Keratinocyte (primary cell): ENCODE data around the gene LDLRAD4. TPM values are rescaled to one million over a fixed set of nuclear protein-coding genes. Genes with fewer than 3 reads are reported as not detected.

ENCODE experiments used
- DNase-seq: peaks from one replicate; pipeline ENCODE4 v3.0.0-alpha.2; 2011; ENCODE audit warnings: low read depth, missing footprints, low spot score
- FAIRE-seq: peaks from 2 replicates; lab custom pipeline; 2011; peaks lifted over from hg19 to GRCh38; lab: Jason Lieb, UNC
- H2AFZ ChIP-seq: 2 replicates; pipeline ENCODE4 v1.6.0; 2012; ENCODE audit warnings: low read length, control low read depth, inconsistent platforms; ENCODE audit not compliant: control insufficient read depth
- H3K27ac ChIP-seq: 2 replicates; pipeline ENCODE4 v1.5.1; 2011; ENCODE audit warnings: low read length; ENCODE audit not compliant: control insufficient read depth, insufficient read depth
- H3K27me3 ChIP-seq: 3 replicates; pipeline ENCODE4 v1.6.0; 2011; ENCODE audit warnings: low read length; ENCODE audit not compliant: control insufficient read depth, insufficient read depth; ENCODE audit errors: extremely low read depth
- H3K36me3 ChIP-seq, 2 experiments: 2 replicates in 1 of 2; 3 replicates in 1 of 2; pipeline ENCODE4 v1.5.1; 2011; ENCODE audit warnings: low read length in 2 of 2, mild to moderate bottlenecking in 1 of 2; ENCODE audit not compliant: control insufficient read depth in 2 of 2, insufficient read depth in 2 of 2; ENCODE audit errors: extremely low read depth in 1 of 2
- H3K4me1 ChIP-seq: 3 replicates; pipeline ENCODE4 v1.5.1; 2011; ENCODE audit warnings: low read length; ENCODE audit not compliant: control insufficient read depth, insufficient read depth; ENCODE audit errors: extremely low read depth
- H3K4me2 ChIP-seq: 3 replicates; pipeline ENCODE4 v1.6.0; 2011; ENCODE audit warnings: low read depth, low read length; ENCODE audit not compliant: control insufficient read depth, insufficient read depth; ENCODE audit errors: extremely low read depth
- H3K4me3 ChIP-seq, 3 experiments: fragments of 200-600 bp in 1 of 3; sonication (generic) in 1 of 3; 2 replicates in 2 of 3; 3 replicates in 1 of 3; pipeline ENCODE4 v1.5.1; 2011 to 2016; ENCODE audit warnings: low read length in 3 of 3, mild to moderate bottlenecking in 3 of 3, control low read depth in 2 of 3, inconsistent platforms in 1 of 3, low read depth in 1 of 3, mixed read lengths in 1 of 3, mixed run types in 1 of 3, moderate library complexity in 1 of 3; ENCODE audit not compliant: control insufficient read depth in 2 of 3, insufficient read depth in 2 of 3; ENCODE audit errors: extremely low read depth in 1 of 3
- H3K79me2 ChIP-seq: 2 replicates; pipeline ENCODE4 v1.6.0; 2012; ENCODE audit warnings: low read length; ENCODE audit not compliant: control insufficient read depth, insufficient read depth
- H3K9ac ChIP-seq: 3 replicates; pipeline ENCODE4 v1.6.0; 2011; ENCODE audit warnings: low read length; ENCODE audit not compliant: control insufficient read depth, insufficient read depth; ENCODE audit errors: extremely low read depth
- H3K9me1 ChIP-seq: 3 replicates; pipeline ENCODE4 v1.6.0; 2011; ENCODE audit warnings: low read length; ENCODE audit not compliant: control insufficient read depth, insufficient read depth; ENCODE audit errors: extremely low read depth
- H3K9me3 ChIP-seq: 2 replicates; pipeline ENCODE4 v1.5.1; 2012; ENCODE audit warnings: low read depth, low read length; ENCODE audit not compliant: control insufficient read depth
- H4K20me1 ChIP-seq: 3 replicates; pipeline ENCODE4 v1.6.0; 2011; ENCODE audit warnings: low read length; ENCODE audit not compliant: control insufficient read depth, insufficient read depth; ENCODE audit errors: extremely low read depth
- CTCF ChIP-seq, 3 experiments: IDR thresholded peaks in 1 of 3; conservative IDR thresholded peaks in 1 of 3; optimal IDR thresholded peaks in 1 of 3; 2 replicates in 2 of 3; 3 replicates in 1 of 3; pipeline versions ENCODE3 to v1.5.1; 2011; ENCODE audit warnings: low read length in 3 of 3, mild to moderate bottlenecking in 3 of 3, moderate library complexity in 2 of 3, control low read depth in 1 of 3, inconsistent platforms in 1 of 3; ENCODE audit not compliant: insufficient read depth in 2 of 3; ENCODE audit errors: extremely low read depth in 1 of 3
- EZH2 ChIP-seq: IDR thresholded peaks from one replicate; pipeline ENCODE4 v1.6.1; 2012; ENCODE audit warnings: inconsistent platforms, mild to moderate bottlenecking, low read length, moderate library complexity
- dilution Hi-C: fragments of 300-500 bp; cut with MboI; formaldehyde crosslinking; loops from one replicate; pipeline ENCODE4 v1.7.0; 2020; ENCODE audit warnings: low sequenced_read_pairs; ENCODE audit not compliant: extremely low pct_ligation_motif_present
- polyA plus RNA-seq, 5 experiments: library from polyadenylated mRNA; depleted of rRNA in 3 of 5; stranded (reverse) in 3 of 5; stranded (forward) in 1 of 5; unstranded in 1 of 5; fragments of >200 nt; gene quantifications; 1 replicate in 1 of 5; 2 replicates in 3 of 5; 3 replicates in 1 of 5; pipeline versions ENCODE4 v1.2.1 to v1.2.3, GENCODE V29; 2011 to 2012; ENCODE audit warnings: missing spikeins in 2 of 5, low read depth in 1 of 5, low replicate concordance in 1 of 5

The LDLRAD4 gene
- polyA plus RNA-seq, 1 donor (not counting 4 experiments of a cell fraction or from before 2014, with no cell fraction given) = not detected

GRCh38 chr18:13364721-13365205 lies 146.2 kb downstream of the LDLRAD4 start:
- no peaks in the 10 kb centered on the region for H3K9me1 ChIP-seq
- H3K79me2 ChIP-seq = no peaks in the 10 kb centered on the region
- no peak overlapping the region for H3K4me3 ChIP-seq
- no peaks in the 10 kb centered on the region for H3K27me3 ChIP-seq
- H2AFZ ChIP-seq = no peak overlapping the region
- dilution Hi-C loops = no loop called here
- H3K4me2 ChIP-seq = no peak overlapping the region
- H3K27ac ChIP-seq = no peak overlapping the region
- no peaks in the 10 kb centered on the region for H3K9me3 ChIP-seq
- H3K36me3 ChIP-seq = no peaks in the 10 kb centered on the region
- TF ChIP-seq EZH2 (no peak), CTCF (optimal IDR thresholded peaks at IDR 0.05 in 1 of 3, IDR thresholded peaks at IDR 0.05 in 1 of 3, conservative IDR thresholded peaks at IDR 0.05 in 1 of 3; ENCODE audit: extremely low read depth in 1 of 3, insufficient read depth in 2 of 3, low read length in 3 of 3) (no peak)
- DNase-seq = no peak
- FAIRE-seq = no peak
- no peaks in the 10 kb centered on the region for H4K20me1 ChIP-seq
- H3K4me1 ChIP-seq = no peaks in the 10 kb centered on the region
- no peak overlapping the region for H3K9ac ChIP-seq

GRCh38 chr18:13366131-13366530 lies 147.6 kb downstream of the LDLRAD4 start:
- no peaks in the 10 kb centered on the region for H3K27me3 ChIP-seq

More at GRCh38 chr18:13366131-13366530, 147.6 kb downstream of the LDLRAD4 start:
- Histone ChIP-seq H4K20me1 (no peaks in the 10 kb centered on the region), H2AFZ (no peak overlapping the region), H3K9me3 (no peaks in the 10 kb centered on the region), H3K4me3 (no peak overlapping the region), H3K4me1 (no peaks in the 10 kb centered on the region), H3K79me2 (no peaks in the 10 kb centered on the region), H3K36me3 (no peaks in the 10 kb centered on the region), H3K4me2 (no peak overlapping the region), H3K9me1 (no peaks in the 10 kb centered on the region), H3K27ac (no peak overlapping the region), H3K9ac (no peak overlapping the region)
- dilution Hi-C loops = no loop called here
- DNase-seq (no peak), FAIRE-seq (no peak)
- no peak for TF ChIP-seq CTCF (optimal IDR thresholded peaks at IDR 0.05 in 1 of 3, IDR thresholded peaks at IDR 0.05 in 1 of 3, conservative IDR thresholded peaks at IDR 0.05 in 1 of 3; ENCODE audit: extremely low read depth in 1 of 3, insufficient read depth in 2 of 3, low read length in 3 of 3)
- TF ChIP-seq EZH2 = no peak
